HG02885 (cell line): ENCODE measurements around the gene ADSL.

Source experiments
- ATAC-seq: cut with Tn5 transposase; IDR thresholded peaks from one replicate; pipeline ENCODE4 v1.9.1; 2021; ENCODE audit warnings: mild to moderate bottlenecking; ENCODE audit not compliant: unreplicated experiment, poor library complexity

ADSL gene

DNA sequence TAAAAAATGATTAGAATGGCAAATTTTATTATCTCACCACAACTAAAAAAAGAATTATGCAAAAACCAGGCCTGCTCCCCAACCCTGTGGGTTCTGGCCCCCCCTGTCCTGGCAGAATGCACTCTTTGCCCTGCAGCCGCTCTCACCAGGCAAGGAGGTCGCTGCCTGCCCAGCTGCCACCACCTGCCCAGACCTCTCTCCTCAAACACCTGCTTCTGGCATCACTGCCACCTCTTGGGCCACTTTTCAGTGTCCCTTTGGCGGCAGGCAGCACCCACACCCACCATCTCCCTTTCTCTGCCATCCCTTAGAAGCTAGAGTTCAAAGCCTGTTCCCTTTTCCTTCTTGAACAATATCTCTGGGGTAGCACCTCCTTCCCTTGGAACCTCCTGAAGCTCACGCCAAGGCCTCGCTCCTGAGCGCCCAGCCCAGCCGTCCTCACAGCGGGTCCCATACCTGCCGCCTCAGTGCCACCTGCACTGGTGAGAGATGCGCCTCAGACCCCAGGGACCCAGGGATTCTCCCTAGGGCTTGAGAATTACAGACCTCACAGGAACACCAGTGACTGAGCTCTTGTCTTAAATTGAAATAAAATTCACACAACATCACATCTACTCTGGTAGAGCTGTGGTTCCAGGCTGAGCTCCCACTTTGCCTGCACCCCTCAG lies 68.7 kb downstream of the ADSL start:
- ATAC-seq, result no peak

DNA sequence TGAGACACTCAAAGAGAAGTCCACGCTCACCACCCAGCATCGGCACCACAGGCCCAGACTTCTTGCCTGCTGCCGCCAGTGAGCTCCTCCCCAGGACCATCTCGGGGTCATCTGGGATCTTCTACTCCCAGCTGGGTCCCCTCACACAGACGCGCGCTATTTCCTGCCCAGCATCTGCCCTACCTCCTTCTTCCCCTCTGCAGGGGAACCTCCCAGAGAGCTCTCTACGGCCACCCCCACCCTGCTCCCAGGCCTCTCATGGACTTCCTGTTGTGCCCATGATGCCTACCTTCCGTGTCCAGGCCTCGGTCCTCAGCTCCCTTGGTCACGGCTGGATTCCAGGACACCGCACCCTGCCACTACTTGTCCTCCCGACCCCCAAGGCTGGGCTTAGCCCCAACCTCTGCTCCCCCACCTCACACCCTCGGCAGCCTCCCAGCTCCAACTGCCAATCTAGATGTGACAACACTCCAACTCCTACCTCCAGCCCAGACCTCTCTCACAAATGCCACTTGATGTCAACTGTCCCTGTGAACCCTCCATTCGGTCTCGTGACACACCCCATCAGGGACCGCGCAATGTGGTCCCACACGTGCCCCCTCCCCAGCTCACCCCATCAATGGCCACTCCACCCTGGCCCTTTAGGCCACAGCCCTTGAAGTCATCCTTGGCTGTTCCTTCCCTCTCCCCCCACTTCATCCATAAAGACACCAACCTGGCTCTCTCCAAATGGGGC lies 69.4 kb downstream of the ADSL start:
- no peak for ATAC-seq

DNA sequence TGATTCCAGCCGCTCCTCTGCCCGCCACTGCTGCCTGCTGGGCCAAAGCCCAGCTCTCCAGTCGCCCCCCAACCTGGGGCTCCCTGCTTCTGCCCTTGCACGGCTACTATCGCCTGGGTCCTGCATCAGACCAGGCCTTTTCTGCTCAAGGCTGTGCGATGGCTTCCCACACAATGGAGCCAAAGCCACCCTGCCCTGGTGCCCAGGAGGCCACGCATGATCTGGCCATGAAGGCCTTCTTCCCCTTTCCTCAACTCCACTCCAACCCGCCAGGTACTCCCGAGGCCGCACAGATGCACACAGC lies 69.9 kb downstream of the ADSL start:
- no peak for ATAC-seq

DNA sequence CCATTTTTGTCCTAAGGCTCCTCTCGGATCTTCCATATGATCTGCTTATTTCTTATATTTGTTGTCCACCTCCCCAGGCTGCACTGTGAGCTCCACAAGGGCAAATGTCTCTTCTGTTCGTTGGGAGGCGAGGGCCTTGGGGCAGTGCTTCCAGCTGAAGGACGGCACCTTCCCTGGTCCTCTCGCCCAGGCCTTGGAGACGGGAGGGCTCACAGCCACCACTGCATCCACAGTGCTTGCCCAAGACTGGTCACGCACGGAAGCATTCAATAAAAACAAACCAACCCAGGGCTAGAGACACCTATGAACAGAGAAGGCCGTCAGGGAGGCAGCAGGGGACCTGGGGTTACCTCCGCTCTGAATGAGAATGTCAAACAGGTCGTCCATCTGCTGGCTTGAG lies 70.3 kb downstream of the ADSL start:
- ATAC-seq, result no peak

DNA sequence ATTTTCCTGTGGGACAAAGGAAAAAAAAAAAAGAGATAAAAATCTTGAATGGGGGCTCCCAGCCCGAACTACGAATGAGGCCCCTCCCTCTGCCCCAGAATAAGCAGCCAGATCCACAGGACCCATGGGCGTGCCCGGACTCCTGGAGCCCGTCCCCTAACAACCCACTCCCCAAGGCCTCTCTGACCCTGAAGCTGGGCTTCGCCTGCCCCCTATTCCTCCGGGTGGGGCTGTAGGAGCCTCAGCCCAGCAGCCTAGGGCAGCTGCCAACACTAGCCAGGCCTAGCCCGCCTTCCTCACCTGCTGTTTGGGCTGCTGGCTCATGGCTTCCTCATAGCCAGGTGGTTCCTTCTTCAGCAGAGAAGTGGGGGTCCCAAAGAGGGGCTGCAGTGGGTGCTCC lies 70.7 kb downstream of the ADSL start:
- no peak for ATAC-seq

DNA sequence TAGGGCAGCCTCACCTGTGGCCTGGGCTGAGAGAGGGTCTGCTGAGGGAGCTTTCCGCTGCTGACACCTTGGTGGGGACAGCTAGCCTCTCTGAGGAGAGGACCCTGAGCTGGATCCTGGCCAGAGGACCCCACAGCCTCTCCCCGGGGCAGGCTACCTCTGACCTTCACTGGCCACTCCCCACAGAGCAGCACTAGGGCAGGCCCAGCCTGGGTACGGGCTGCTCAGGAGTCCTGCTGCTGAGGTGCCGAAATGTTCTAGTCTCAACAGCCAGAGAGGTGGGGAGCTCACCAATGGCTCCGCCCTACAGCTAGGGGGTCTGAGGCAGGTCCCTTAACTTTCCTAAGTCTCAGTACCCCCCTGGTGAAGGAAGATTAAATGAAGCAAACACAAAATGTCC lies 71.6 kb downstream of the ADSL start:
- no peak for ATAC-seq

DNA sequence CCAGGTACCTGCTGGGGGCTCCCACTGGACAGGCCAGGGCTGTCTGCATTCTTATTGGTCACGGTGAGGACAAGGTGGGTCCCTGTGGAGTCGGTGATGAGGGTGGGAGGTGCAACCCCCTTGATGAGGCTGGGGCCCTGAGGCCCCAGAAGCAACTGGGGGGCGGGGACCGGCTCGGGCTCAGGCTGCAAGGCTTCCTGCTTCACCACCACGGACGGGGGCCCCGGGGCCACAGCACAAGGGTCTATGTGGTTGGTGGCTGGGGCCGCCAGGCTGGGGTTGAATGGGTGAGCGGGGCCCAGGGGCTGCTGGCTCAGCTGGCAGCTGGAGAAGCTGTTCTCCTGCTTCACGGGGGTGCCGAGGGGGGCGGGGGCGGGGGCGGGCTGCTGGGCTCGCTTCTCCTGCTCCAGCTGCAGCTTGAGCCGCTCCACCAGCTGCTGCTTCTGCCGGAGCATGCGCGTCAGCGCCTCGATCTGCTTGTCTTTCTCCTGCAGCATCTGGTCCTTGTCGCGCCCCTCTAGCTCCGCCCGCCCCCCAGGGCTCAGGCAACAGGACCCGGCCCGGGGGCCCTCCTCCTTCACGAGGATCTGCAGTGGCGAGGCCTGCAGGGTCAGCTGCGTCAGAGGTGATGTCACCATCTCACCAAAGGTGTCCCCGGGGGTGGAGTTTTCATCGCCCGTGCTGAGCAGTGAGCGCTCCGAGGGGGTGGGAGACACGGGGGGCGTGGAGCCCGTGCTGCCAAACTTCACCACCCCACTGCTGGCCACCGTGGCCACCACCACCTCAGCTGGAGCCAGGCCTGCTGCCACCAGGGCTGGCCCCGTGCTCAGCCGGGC lies 72.3 kb downstream of the ADSL start:
- ATAC-seq, result no peak

DNA sequence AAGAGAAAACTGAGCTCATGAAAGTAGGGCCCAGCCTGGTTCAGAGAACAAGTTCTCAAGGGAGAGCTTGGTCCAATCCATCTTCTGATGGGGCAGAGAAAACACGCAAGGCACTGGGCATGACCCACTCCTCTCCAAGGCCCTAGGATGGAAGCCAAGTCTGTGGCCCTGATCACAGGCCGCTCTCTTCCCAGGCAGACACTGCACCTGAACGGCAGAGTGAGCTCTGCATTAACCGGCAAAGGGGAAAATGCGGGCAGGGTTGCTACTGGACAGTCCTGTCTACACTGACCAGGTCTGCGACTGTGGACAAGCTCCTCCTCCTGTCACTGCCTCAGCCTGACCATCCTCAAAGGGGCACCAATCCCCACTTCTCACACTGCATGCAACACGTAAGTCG lies 73.4 kb downstream of the ADSL start:
- no peak for ATAC-seq

DNA sequence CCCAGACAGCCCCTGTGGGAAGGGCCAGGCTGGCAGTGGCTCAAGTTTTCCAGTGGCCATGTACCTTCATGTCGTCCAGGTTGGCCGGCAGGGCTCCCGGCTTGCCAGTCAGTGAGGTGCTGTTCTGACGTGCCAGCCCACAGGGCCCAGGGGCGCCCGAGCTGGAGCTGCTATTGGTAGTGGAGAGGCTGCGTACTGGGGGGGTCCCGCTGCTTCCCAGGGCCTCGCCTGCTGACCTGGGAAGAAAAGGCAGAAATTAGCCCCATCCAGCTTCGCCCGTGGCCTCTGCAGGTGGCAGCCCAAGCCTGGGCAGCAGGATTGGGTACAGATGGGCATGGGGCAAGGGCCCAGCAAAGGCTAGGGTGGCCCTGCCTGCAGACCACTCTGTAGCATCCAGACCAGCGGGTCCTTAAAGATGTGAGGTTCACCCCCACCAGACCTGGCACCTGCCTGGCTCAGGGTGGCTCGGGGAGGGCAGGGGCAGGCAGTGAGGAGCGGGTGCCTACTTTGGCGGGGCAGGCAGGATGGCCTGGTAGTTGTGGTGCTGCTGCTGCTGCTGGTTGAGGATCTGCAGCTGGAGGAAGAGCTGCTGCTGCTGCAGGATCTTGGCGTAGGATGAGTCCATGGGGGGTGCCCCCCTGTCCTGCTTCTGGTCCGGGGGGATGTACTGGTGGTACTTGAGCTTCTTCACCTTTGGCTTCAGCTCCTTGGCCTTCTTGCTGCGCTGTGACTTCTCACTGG lies 74.2 kb downstream of the ADSL start:
- no peak for ATAC-seq

DNA sequence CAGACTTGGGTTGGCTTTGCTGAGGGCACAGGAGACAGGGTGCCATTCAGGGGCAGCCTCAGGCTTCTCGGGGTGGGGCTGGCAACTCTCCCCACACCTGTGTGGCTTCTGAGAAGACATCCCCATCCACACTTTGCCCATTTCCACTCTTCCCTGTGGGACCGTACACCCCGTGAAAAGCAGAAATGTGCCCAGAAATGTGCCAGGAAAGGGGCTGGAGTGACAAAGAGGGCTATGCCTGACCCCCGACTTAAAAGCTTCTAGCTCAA lies 74.7 kb downstream of the ADSL start:
- no peak for ATAC-seq

DNA sequence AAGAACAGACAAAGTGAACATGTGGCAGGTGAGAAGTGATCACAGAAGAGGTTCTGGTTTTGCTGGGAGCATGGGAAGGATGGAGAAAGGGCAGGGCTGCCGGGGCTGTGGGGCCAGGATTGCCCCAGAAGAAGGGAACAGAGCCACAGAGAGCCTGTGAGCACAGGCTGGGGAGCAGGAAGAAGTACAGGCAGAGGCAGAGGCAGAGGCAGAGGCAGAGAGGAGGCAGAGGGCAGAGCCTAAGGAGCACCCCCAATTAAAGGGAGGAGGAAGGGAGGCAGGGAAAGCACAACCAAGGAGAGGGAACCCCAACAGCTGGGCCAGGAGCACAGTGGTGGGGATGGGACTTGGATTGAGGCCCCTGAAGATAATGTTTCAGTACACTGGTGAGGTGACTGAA lies 75.6 kb downstream of the ADSL start:
- ATAC-seq, result no peak

DNA sequence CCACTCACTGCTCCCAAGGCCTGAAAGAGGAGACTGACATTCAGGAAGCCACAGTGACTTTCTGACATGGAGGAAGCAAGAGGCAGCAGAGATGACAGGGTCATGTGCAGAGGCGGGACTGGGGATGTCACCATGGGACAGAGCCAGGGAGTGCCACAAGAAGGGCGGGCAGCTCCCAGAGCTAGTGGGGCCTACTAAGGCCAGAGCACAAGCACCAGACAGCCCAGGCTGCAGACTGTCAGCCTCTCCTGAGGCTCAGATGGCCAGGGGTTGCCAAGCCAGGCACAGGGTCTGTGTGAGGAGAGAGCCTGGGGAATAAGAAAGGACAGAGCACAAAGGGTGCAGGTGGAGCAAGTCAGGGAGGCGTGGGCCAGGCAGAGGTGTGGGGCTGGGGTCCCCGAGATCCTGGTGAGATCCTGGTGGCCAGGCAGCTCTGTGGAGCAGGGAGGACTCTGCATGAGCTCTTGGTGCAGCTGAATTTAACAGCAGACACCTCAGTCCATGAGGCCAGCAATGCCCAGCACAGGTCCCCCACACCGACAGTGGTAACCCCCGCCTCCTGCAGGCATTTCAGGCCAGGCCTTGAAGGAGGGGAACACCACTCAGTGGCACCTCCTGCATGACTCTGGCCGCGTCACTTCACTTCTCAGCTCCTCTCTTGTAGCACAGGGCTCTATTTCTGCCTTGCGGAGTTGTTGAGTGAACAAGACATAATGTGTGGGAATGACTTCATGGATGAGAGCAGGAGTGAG lies 76.4 kb downstream of the ADSL start:
- ATAC-seq, result no peak

DNA sequence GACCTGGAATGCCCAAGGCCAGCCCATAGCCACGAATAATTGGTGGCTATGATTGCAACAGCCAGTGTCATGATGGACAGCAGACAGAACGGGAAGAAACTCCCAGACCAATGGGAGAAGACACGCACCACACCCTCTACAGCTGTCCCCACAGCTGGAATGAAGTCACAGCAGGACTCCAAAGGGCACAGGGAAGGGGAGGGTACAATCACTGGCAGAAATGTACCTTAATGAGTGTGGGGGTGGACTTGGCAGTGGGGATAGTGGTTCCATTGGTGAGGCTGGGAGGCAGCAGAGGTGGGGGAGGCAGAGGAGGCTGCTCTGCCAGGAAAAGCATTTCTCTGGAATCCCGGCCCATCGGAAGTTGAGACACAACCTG lies 77.0 kb downstream of the ADSL start:
- ATAC-seq, result no peak

DNA sequence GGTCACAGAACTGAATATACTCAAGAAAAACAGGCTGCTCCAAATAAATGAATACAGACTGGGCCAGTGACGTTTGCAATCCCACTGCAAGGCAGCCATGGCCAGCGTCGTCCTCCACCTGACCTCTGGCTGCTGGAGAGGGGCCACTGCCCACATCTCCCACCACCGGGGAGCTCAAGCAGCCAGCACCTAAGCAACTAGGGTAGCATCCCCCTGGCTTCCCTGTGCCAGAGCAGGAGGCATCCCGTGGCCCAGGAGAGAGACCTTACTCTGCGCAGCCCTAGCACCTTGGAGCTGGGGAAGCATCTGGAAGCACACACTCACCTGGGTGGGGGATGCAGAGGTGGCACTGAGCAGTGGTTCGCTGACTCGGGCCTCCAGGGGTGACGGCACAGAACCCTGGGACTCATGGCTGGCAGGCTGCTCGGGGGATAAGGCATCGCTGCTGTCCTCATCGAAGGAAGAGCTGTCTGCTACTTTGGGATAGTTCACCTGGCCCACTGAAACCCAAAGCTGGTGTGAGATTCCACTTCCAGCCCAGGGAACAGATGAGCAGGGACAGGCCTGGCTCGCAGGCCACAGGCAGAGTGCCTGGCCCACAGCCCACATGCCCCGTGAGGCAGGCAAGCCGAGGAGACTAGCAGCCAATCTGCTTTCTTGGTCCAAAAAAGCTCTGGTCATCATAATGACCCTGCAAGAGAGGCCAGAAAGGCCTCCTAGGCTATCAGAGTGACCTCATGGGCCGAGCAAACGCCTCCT lies 77.8 kb downstream of the ADSL start:
- no peak for ATAC-seq

DNA sequence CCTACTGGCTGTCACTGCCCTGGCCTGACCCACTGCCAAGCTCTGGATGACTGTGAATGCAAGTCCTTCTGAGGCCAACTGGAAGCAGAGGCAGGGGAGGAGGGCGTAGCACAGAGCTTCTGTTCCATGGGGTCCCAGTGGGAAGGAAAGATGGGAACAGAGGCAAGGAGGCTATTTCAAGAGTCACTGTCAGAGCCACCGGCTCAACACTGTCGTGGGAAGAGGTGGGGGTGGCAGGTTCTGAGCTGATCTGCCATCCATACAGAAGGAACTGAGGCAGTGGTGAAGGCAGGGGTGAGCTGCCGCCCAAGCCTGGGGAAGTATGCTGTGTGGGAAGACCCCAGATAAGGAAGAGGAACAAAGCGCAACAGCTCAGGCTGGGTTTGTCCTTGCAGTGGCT lies 78.8 kb downstream of the ADSL start:
- no peak for ATAC-seq

DNA sequence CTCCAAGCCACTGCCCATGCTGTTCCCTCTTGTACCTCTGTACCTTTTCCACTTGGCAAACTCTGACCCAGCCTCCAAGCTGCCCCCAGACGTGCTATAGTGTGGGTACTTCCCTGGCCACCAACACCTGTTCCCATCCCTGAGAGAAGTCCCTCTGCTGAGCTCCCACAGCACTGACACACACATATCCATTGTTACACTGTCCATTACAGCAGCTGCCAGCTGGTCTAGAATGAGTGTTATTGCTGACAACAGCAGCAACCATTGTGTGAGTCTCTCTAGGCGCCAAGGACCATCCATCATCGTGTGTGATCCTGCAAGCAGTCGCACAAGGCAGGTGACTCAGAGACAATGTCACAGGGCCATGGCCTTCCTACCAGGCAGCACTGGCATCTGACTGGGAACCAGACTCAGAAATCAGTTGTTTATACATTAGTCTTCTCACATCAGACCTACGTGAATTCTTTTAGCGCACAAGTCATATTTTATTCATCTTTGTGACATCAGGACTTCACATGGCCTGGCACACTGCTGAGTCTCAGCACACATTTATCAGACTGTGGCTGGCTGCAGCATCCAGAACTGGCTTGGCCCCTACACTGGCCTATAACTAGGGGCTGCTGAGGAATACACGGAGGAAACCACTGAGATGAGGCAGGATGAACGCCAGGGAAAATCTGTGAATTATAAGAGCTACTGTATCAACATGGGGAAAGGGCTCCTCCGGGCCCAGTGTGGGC lies 80.5 kb downstream of the ADSL start:
- ATAC-seq, result no peak

DNA sequence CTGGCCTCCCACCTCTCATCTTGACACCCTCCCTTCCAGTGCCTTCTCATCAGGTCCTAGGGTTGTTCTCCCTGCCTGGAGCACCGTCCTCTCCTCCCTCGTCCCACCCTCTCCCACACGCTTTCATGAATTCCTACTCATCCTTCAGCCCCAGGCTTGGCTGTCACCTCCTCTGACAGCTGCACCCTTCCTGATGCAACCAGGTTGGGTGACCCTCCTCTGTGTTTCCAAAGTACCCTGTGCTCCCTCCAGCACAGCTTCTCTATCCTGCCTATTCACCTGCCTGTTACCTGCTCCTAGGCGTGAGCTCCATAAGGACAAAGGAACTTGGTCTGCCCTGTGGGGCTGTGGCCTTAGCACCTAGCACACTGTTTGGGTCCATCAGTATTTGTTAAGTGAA lies 82.5 kb downstream of the ADSL start:
- ATAC-seq, result no peak

DNA sequence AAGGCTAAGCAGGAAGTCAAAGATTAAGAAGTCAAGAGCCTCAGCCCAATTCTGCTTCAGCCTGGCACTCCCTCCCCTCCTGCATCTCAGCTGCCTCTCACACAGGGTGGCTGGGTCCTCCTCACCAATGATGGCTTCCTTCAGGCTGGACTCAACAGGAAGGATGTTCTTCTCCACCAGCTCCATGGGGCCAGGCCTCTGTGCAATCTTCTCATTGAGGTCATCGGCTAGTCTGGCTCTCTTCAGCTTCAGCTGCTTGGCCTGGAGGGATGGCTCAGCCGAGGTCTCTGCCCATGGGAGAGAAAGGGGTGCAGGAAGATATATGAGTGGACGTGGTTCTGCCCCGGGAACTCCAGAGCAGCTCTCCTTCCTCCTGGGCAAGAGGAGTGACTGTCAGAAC lies 83.2 kb downstream of the ADSL start:
- no peak for ATAC-seq

DNA sequence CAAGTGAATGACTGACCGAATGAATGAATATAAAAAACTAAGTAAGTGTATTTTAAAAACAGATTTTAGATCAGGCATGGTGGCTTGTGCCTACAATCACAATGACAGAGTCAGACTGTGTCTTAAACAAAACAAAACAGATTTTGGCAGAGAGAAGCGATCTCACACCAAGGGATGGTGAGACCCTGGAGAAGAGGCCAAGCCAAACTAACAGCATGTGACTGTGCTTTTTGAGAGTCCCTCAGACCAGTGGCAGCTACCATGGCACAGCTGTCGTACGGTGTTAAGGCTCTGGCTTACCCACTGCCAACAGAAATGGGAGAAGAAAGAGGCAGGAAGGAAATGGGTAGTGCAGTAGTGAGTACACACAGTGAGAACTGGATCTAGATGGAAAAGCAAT lies 84.7 kb downstream of the ADSL start:
- ATAC-seq, result no peak
